Loucy (cell line): ENCODE measurements around the gene LILRA5.

Experiments used
- H2AFZ ChIP-seq: fragments of 200-600 bp; sonication (generic); 2 replicates; pipeline ENCODE4 v1.6.0; 2016; ENCODE audit warnings: antibody characterized with exemption, mild to moderate bottlenecking, low read length, moderate library complexity
- H3F3A ChIP-seq: fragments of 200-600 bp; 2 replicates; pipeline ENCODE4 v1.6.0; 2016; ENCODE audit warnings: antibody characterized with exemption, low read depth, mild to moderate bottlenecking
- H3K27me3 ChIP-seq: fragments of 200-600 bp; sonication (generic); 2 replicates; pipeline ENCODE4 v1.6.1; 2014; ENCODE audit warnings: low read length, mild to moderate bottlenecking; ENCODE audit not compliant: insufficient read depth, poor library complexity, severe bottlenecking
- H3K36me3 ChIP-seq: fragments of 200-600 bp; sonication (generic); 2 replicates; pipeline ENCODE4 v1.6.1; 2016; ENCODE audit warnings: low read length; ENCODE audit not compliant: insufficient read depth
- H3K4me1 ChIP-seq: fragments of 200-600 bp; sonication (generic); 2 replicates; pipeline ENCODE4 v1.5.1; 2014; ENCODE audit warnings: low read length, mild to moderate bottlenecking; ENCODE audit not compliant: insufficient read depth, poor library complexity, severe bottlenecking
- H3K4me2 ChIP-seq: fragments of 200-600 bp; sonication (generic); 2 replicates; pipeline ENCODE4 v1.6.0; 2014; ENCODE audit warnings: antibody characterized with exemption, low read length, low read depth, mild to moderate bottlenecking; ENCODE audit not compliant: poor library complexity, severe bottlenecking
- H3K4me3 ChIP-seq: fragments of 200-600 bp; sonication (generic); 2 replicates; pipeline ENCODE4 v1.5.1; 2014; ENCODE audit warnings: low read length, mild to moderate bottlenecking, mixed read lengths; ENCODE audit not compliant: poor library complexity, severe bottlenecking
- H3K79me2 ChIP-seq: fragments of 200-600 bp; sonication (generic); 2 replicates; pipeline ENCODE4 v1.6.1; 2014; ENCODE audit warnings: low read length; ENCODE audit not compliant: insufficient read depth
- H3K9ac ChIP-seq: fragments of 200-600 bp; sonication (generic); 2 replicates; pipeline ENCODE4 v1.6.0; 2014; ENCODE audit warnings: mild to moderate bottlenecking, low read depth, low read length, moderate library complexity; ENCODE audit not compliant: poor library complexity, severe bottlenecking
- H3K9me2 ChIP-seq: fragments of 200-600 bp; sonication (generic); replicated peaks from 2 replicates; pipeline ENCODE4 v1.6.1; 2016; ENCODE audit warnings: low read depth, low read length, mixed read lengths
- H3K9me3 ChIP-seq: fragments of 200-600 bp; sonication (generic); 2 replicates; pipeline ENCODE4 v1.6.1; 2014; ENCODE audit warnings: mild to moderate bottlenecking, antibody characterized with exemption, low read length, low read depth; ENCODE audit not compliant: insufficient read depth
- H4K20me1 ChIP-seq: fragments of 200-600 bp; sonication (generic); 2 replicates; pipeline ENCODE4 v1.6.0; 2014; ENCODE audit warnings: antibody characterized with exemption, low read length, mild to moderate bottlenecking; ENCODE audit not compliant: insufficient read depth, poor library complexity, severe bottlenecking
- EZH2phosphoT487 ChIP-seq: fragments of 200-600 bp; IDR thresholded peaks from 2 replicates; pipeline ENCODE4 v1.6.1; 2018; ENCODE audit warnings: antibody characterized with exemption, mild to moderate bottlenecking, moderate library complexity, borderline replicate concordance
- TF ChIP-seq, protein P1 (sequence below): fragments of 200-600 bp; sonication (generic); conservative IDR thresholded peaks from 2 replicates; pipeline ENCODE4 v1.5.1; 2014; ENCODE audit warnings: mild to moderate bottlenecking, antibody characterized with exemption, low read length

LILRA5 gene

DNA sequence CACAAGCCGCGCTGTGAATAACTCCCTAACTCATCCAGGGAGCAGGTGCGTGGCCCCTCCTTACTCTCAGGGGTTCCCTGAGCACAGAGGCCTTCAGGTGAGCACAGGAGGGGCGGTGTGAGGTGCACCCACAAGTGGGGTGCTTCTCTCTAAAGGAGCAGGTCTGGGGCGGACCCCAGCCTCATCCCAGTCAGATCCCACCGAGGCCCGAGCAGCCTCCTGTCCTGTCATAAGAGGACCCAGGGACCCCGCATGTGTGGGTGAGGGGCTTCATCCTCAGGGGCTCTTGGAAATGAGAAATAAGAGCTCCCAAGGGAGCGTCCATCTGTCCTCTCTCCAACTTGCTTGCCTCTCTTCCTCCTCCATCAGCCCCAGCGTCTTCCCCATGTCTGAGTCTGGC, 3.0 kb upstream of the LILRA5 start:
- Histone ChIP-seq H3K4me1 (no peaks in the 10 kb centered on the region), H2AFZ (no peak overlapping the region), H3K36me3 (no peaks in the 10 kb centered on the region), H3K27me3 (no peaks in the 10 kb centered on the region), H3F3A (no peaks in the 10 kb centered on the region), H3K9me2 (no peaks in the 10 kb centered on the region), H4K20me1 (no peaks in the 10 kb centered on the region), H3K9me3 (no peaks in the 10 kb centered on the region), H3K9ac (no peak overlapping the region), H3K4me3 (no peak overlapping the region), H3K79me2 (no peaks in the 10 kb centered on the region), H3K4me2 (no peak overlapping the region)
- no peak for TF ChIP-seq EZH2phosphoT487
- TF ChIP-seq, protein P1, sequence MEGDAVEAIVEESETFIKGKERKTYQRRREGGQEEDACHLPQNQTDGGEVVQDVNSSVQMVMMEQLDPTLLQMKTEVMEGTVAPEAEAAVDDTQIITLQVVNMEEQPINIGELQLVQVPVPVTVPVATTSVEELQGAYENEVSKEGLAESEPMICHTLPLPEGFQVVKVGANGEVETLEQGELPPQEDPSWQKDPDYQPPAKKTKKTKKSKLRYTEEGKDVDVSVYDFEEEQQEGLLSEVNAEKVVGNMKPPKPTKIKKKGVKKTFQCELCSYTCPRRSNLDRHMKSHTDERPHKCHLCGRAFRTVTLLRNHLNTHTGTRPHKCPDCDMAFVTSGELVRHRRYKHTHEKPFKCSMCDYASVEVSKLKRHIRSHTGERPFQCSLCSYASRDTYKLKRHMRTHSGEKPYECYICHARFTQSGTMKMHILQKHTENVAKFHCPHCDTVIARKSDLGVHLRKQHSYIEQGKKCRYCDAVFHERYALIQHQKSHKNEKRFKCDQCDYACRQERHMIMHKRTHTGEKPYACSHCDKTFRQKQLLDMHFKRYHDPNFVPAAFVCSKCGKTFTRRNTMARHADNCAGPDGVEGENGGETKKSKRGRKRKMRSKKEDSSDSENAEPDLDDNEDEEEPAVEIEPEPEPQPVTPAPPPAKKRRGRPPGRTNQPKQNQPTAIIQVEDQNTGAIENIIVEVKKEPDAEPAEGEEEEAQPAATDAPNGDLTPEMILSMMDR: no peak

DNA sequence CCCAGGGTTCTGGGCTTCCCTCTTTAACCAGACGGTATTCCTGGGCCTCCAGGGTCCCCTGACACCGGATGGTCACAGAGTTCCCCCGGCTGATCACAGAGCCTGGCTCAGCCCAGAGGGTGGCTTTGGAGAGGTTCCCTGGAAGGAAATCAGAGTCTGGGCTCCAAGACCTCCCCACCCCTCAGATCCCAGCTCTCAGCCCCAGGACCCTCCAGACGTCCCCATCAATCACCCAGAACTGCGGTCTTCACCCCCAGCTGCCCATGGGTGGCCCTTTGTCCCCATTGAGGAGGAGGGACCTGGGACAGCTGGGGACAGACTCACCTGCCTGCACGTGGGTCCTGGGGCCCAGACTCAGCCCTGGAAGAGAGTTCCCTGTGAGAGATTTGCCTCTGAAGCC, 955 bp downstream of the LILRA5 start:
- Histone ChIP-seq H2AFZ (no peak overlapping the region), H3K9ac (no peak overlapping the region), H3K4me2 (no peak overlapping the region), H3K36me3 (no peaks in the 10 kb centered on the region), H3K4me1 (no peaks in the 10 kb centered on the region), H3K27me3 (no peaks in the 10 kb centered on the region), H3K9me3 (no peaks in the 10 kb centered on the region), H3K79me2 (no peaks in the 10 kb centered on the region), H3F3A (no peaks in the 10 kb centered on the region), H3K4me3 (no peak overlapping the region), H4K20me1 (no peaks in the 10 kb centered on the region), H3K9me2 (no peaks in the 10 kb centered on the region)
- TF ChIP-seq EZH2phosphoT487: no peak
- TF ChIP-seq, protein P1: no peak

DNA sequence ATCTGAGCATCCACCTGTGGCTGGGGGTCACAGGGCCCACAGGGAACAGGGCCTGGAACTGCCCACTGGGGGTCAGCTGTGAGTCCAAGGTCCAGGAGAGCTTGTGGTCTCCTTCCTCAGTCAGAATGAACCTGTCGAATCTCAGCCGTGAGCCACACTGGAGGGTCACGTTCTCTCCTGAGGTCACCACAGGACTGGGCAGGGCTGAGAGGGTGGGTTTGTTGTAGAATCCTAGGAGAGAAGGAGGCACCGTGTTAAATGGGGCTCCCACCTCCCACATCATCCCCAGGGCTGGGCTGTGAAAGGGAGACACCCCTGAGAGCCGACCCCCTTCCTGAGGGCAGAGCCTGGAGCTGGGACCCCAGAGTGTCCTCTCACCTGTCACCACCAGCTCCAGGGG, 1.5 kb downstream of the LILRA5 start:
- Histone ChIP-seq H4K20me1 (no peaks in the 10 kb centered on the region), H3K4me3 (no peak overlapping the region), H2AFZ (no peak overlapping the region), H3K79me2 (no peaks in the 10 kb centered on the region), H3K9me3 (no peaks in the 10 kb centered on the region), H3K9ac (no peak overlapping the region), H3F3A (no peaks in the 10 kb centered on the region), H3K27me3 (no peaks in the 10 kb centered on the region), H3K9me2 (no peaks in the 10 kb centered on the region), H3K4me1 (no peaks in the 10 kb centered on the region), H3K36me3 (no peaks in the 10 kb centered on the region), H3K4me2 (no peak overlapping the region)
- no peak for TF ChIP-seq EZH2phosphoT487
- TF ChIP-seq, protein P1: no peak
